Stimulated activated CD8-positive, alpha-beta memory T cell treated with anti-CD3 and anti-CD28 coated beads, Interleukin-15, amount 100 ng/mL, for 1 hour (primary cell): Measurements from ENCODE around the gene UBTD1.
"Not testable (repeated sequence)": the region's sequence is repeated elsewhere in the genome, so short reads cannot be mapped to it uniquely, and the experiment has no call there.

Experiments used
- DNase-seq: peaks from one replicate; pipeline ENCODE4 v3.0.0-alpha.2; 2020; ENCODE audit warnings: low read depth

Gene UBTD1

GRCh38 chr10:97515271-97515978 lies 16.7 kb downstream of the UBTD1 start:
- DNase-seq, result no peak

- DNase-seq, result no peak
These were observed 18.5 kb downstream of the UBTD1 start for GRCh38 chr10:97517096-97517750.

- no peak for DNase-seq
These were observed 19.1 kb downstream of the UBTD1 start for GRCh38 chr10:97517778-97518300.

GRCh38 chr10:97518301-97519043 lies 19.7 kb downstream of the UBTD1 start:
- no peak for DNase-seq

GRCh38 chr10:97519342-97519741 lies 20.6 kb downstream of the UBTD1 start:
- no peak for DNase-seq

GRCh38 chr10:97520520-97520919 lies 21.8 kb downstream of the UBTD1 start:
- DNase-seq, result no peak

- DNase-seq, result no peak
These were observed 22.4 kb downstream of the UBTD1 start for GRCh38 chr10:97520978-97521761.

GRCh38 chr10:97522071-97522470 lies 23.3 kb downstream of the UBTD1 start:
- no peak for DNase-seq

GRCh38 chr10:97522937-97523336 lies 24.2 kb downstream of the UBTD1 start:
- no peak for DNase-seq

GRCh38 chr10:97525086-97525485 lies 26.4 kb downstream of the UBTD1 start:
- DNase-seq, result no peak

- no peak for DNase-seq
These were observed 27.0 kb downstream of the UBTD1 start for GRCh38 chr10:97525683-97526110.

- not testable (repeated sequence) for DNase-seq
These were observed 30.2 kb downstream of the UBTD1 start for GRCh38 chr10:97528876-97529275.

- no peak for DNase-seq
These were observed 31.2 kb downstream of the UBTD1 start for GRCh38 chr10:97529685-97530465.

GRCh38 chr10:97531401-97531986 lies 32.8 kb downstream of the UBTD1 start:
- DNase-seq, result no peak

- DNase-seq, result no peak
These were observed 34.4 kb downstream of the UBTD1 start for GRCh38 chr10:97532935-97533671.

- DNase-seq, result no peak
These were observed 35.2 kb downstream of the UBTD1 start for GRCh38 chr10:97533888-97534287.

GRCh38 chr10:97534746-97535367 lies 36.1 kb downstream of the UBTD1 start:
- DNase-seq, result no peak

GRCh38 chr10:97537186-97537869 lies 38.6 kb downstream of the UBTD1 start:
- no peak for DNase-seq

- no peak for DNase-seq
These were observed 39.7 kb downstream of the UBTD1 start for GRCh38 chr10:97538411-97538810.
